Transverse colon (tissue), 4 donors: ENCODE data around the gene TCF7. TPM values are rescaled to one million over a fixed set of nuclear protein-coding genes. Genes with fewer than 3 reads are reported as not detected.

Experiments used
- DNase-seq: peaks from one replicate; pipeline ENCODE4 v3.0.0-alpha.2; 2019
- H3K27ac ChIP-seq, 4 donors: fragments of 200-600 bp; sonication (generic); 2 replicates each; pipeline ENCODE4 v1.5.1; 2016 to 2018; ENCODE audit warnings: inconsistent platforms in 4 of 4
- H3K27me3 ChIP-seq: fragments of 200-600 bp; sonication (generic); 2 replicates; pipeline ENCODE4 v1.5.1; 2017; ENCODE audit warnings: inconsistent platforms
- H3K36me3 ChIP-seq, 4 donors: fragments of 200-600 bp; sonication (generic); 2 replicates each; pipeline ENCODE4 v1.5.1; 2017 to 2019; ENCODE audit warnings: inconsistent platforms in 4 of 4
- H3K4me1 ChIP-seq, 4 donors: fragments of 200-600 bp; sonication (generic); 2 replicates each; pipeline ENCODE4 v1.5.1; 2017 to 2020; ENCODE audit warnings: inconsistent platforms in 4 of 4
- H3K4me3 ChIP-seq, 4 donors: fragments of 200-600 bp; sonication (generic); 1 replicate in 1 of 4; 2 replicates in 3 of 4; pipeline versions ENCODE4 v1.5.1 to v1.6.1; 2017 to 2019; ENCODE audit warnings: inconsistent platforms in 4 of 4
- H3K9me3 ChIP-seq, 2 donors: fragments of 200-600 bp; sonication (generic); 2 replicates each; pipeline ENCODE4 v1.5.1; 2017 to 2019; ENCODE audit warnings: inconsistent platforms in 2 of 2
- EP300 ChIP-seq: sonication (generic); formaldehyde crosslinking; IDR thresholded peaks from one replicate; pipeline ENCODE4 v1.6.1; 2017; ENCODE audit warnings: antibody characterized with exemption, low read depth
- POLR2A ChIP-seq: fragments of 450-650 bp; IDR thresholded peaks from one replicate; pipeline ENCODE4 v1.6.1; 2016; ENCODE audit warnings: antibody characterized with exemption, mild to moderate bottlenecking, moderate library complexity
- POLR2AphosphoS5 ChIP-seq, 3 donors: sonication (generic); formaldehyde crosslinking; IDR thresholded peaks; one replicate each; pipeline ENCODE4 v1.6.1; 2016; ENCODE audit warnings: antibody characterized with exemption in 3 of 3
- WGBS, 2 donors: methylation state at CpG; one replicate each; pipeline ENCODE4 v1.1.5; 2018; ENCODE audit warnings: low coverage in 1 of 2; 5-methylcytosine and 5-hydroxymethylcytosine counted together
- in situ Hi-C, 4 donors: fragments of 200-750 bp; cut with MboI; loops; one replicate each; pipeline versions ENCODE4 v1.15.0 to v1.15.1; 2017; ENCODE audit warnings: low sequenced_read_pairs in 3 of 4, low pct_ligation_motif_present in 1 of 4, low pct_unique_long_range_greater_than_20kb in 1 of 4
- intact Hi-C: fragments of 100-400 bp; cut with DNase I; formaldehyde crosslinking; loops from one replicate; pipeline ENCODE4 v1.15.1; 2023; ENCODE audit warnings: low total_unique reads
- total RNA-seq, 4 donors: library from RNA; depleted of rRNA; stranded (reverse); fragments of >200 nt; gene quantifications; one replicate each; pipeline ENCODE4 v1.1.0, GENCODE V29; 2016
- TF ChIP-seq, protein P1 (sequence below), 5 experiments: fragments of 200-600 bp in 3 of 5; fragments of 450-650 bp in 2 of 5; sonication (generic) in 3 of 5; IDR thresholded peaks; 1 replicate in 2 of 5; 2 replicates in 3 of 5; pipeline ENCODE4 v1.5.1; 2016 to 2017; ENCODE audit warnings: antibody characterized with exemption in 5 of 5, inconsistent platforms in 3 of 5, mild to moderate bottlenecking in 2 of 5, moderate library complexity in 1 of 5

TCF7 gene
- total RNA-seq, 4 donors from 2014 or later: 0.60 to 7.1 (median 3.1) TPM

GRCh38 chr5:134116789-134117761 lies 2.6 kb downstream of the TCF7 start:
- intact Hi-C loops (loop anchor here (10.0 kb wide), 1 partner anchor 1332 kb away; no protein-coding TSS in a partner anchor), in situ Hi-C loops (no loop called here)
- WGBS, 2 donors: 91 to 95% methylated on average over 4 to 12 of the region's 12 CpGs
- H3K4me1 ChIP-seq: peaks cover 6 to 21% (median 14%) of the 10 kb centered on the region in 4 donors
- H3K36me3 ChIP-seq: no peaks in the 10 kb centered on the region
- no peaks in the 10 kb centered on the region for H3K9me3 ChIP-seq
- H3K27ac ChIP-seq: no peak overlapping the region
- DNase-seq: no peak
- H3K27me3 ChIP-seq: peaks cover 13% of the 10 kb centered on the region
- peak overlapping the region in 1 of 4 donors; percentile 72 for H3K4me3 ChIP-seq
- no peak for TF ChIP-seq POLR2A
- TF ChIP-seq, protein P1, sequence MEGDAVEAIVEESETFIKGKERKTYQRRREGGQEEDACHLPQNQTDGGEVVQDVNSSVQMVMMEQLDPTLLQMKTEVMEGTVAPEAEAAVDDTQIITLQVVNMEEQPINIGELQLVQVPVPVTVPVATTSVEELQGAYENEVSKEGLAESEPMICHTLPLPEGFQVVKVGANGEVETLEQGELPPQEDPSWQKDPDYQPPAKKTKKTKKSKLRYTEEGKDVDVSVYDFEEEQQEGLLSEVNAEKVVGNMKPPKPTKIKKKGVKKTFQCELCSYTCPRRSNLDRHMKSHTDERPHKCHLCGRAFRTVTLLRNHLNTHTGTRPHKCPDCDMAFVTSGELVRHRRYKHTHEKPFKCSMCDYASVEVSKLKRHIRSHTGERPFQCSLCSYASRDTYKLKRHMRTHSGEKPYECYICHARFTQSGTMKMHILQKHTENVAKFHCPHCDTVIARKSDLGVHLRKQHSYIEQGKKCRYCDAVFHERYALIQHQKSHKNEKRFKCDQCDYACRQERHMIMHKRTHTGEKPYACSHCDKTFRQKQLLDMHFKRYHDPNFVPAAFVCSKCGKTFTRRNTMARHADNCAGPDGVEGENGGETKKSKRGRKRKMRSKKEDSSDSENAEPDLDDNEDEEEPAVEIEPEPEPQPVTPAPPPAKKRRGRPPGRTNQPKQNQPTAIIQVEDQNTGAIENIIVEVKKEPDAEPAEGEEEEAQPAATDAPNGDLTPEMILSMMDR (IDR thresholded peaks at IDR 0.05): no peak
- no peak for TF ChIP-seq EP300
- TF ChIP-seq POLR2AphosphoS5 (IDR thresholded peaks at IDR 0.05): no peak

DNA sequence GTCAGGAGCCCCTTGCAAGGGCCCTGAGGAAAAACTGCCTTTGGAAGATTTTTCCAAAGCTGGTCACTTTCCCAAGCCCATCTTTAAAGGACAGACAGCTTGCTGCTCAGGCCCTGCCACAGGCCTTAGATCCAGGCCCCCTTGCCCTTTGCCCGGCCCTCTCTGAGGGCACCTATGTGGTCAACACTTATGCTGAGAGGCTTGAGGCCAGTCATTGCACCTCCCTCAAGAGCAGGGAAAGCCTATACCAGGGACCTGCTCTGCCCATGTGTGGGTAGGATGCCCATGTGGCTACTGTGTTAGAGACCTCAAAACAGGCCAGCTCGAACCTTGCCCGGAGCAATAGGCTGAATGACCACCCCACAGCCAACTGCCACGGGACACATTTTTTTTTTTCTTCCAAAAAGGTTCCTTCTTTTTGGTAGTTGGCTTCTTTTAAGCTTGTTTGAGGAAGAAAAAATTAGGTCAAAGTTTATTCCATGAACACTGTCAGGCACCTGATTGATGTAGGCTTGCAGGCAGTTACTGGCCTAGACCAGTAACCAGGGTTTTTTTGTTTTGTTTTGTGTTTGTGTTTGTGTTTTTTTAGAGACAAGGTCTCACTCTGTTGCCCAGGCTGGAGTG lies 3.8 kb downstream of the TCF7 start:
- Histone ChIP-seq H3K4me3 (no peak overlapping the region), H3K27ac (no peak overlapping the region), H3K9me3 (no peaks in the 10 kb centered on the region), H3K4me1 (peaks cover 6 to 19% (median 12%) of the 10 kb centered on the region in 4 donors), H3K36me3 (no peaks in the 10 kb centered on the region), H3K27me3 (peaks cover 5% of the 10 kb centered on the region)
- DNase-seq: no peak
- TF ChIP-seq EP300: no peak
- no peak for TF ChIP-seq POLR2A
- TF ChIP-seq, protein P1 (IDR thresholded peaks at IDR 0.05): no peak
- TF ChIP-seq POLR2AphosphoS5 (IDR thresholded peaks at IDR 0.05): no peak
- WGBS, 2 donors: 77% methylated on average over 4 of the region's 4 CpGs; no CpG with 5 or more reads in 1 of the 2 donors
- in situ Hi-C loops: no loop called here
- intact Hi-C loops: loop anchor here (10.0 kb wide), 1 partner anchor 1334 kb away; no protein-coding TSS in a partner anchor

DNA sequence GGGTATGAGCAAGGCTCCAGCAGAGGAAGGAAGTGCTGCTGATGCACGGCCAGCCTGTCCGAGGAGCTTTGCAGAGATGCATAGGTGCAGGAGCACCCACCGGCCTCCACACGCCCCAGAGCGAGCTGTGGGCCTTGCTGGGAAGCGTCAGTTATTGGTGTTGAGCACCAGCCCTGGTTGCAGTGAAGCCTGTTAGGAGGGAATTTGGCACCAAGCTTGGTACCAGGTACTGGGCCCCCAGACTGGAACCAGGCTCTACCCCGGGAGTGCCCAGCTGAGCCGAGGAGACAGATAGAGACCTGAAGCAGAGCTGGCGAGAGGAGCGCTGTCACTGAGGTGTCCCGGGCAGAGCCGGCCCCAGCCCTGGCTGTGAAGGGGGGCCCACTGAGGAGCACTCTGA lies 5.2 kb downstream of the TCF7 start:
- Histone ChIP-seq H3K4me3 (no peak overlapping the region), H3K27me3 (no peaks in the 10 kb centered on the region), H3K36me3 (no peaks in the 10 kb centered on the region), H3K27ac (no peak overlapping the region), H3K4me1 (peaks cover 0 to 9% (median 2%) of the 10 kb centered on the region in 4 donors), H3K9me3 (no peaks in the 10 kb centered on the region)
- intact Hi-C loops (loop anchor here (10.0 kb wide), 1 partner anchor 1335 kb away; no protein-coding TSS in a partner anchor), in situ Hi-C loops (no loop called here)
- WGBS, 2 donors: 84 to 100% methylated on average over 2 to 12 of the region's 12 CpGs
- TF ChIP-seq POLR2AphosphoS5 (IDR thresholded peaks at IDR 0.05): no peak
- TF ChIP-seq, protein P1 (IDR thresholded peaks at IDR 0.05): no peak
- no peak for TF ChIP-seq EP300
- TF ChIP-seq POLR2A: no peak
- DNase-seq: no peak
